ENCODE results near the gene WSB1.

- TF ChIP-seq CTCF (IDR thresholded peaks at IDR 0.05) = no peak
- no peak for TF ChIP-seq POLR2AphosphoS5 (IDR thresholded peaks at IDR 0.05; ENCODE audit: low read depth, low read length)
- TF ChIP-seq JUND (IDR thresholded peaks at IDR 0.05) = no peak
- TF ChIP-seq MAX (IDR thresholded peaks at IDR 0.05; ENCODE audit: low read depth) = no peak
Observed at GRCh38 chr17:27269201-27269600, 24.7 kb upstream of the WSB1 start.
